Adipocyte (in vitro differentiated cells): Measurements from ENCODE around the gene ZNF132.
"Not testable (repeated sequence)": the region's sequence is repeated elsewhere in the genome, so short reads cannot be mapped to it uniquely, and the experiment has no call there.

Experiments
- DNase-seq: peaks from one replicate; pipeline ENCODE4 v3.0.0-alpha.2; 2015; ENCODE audit warnings: low read depth
- H3K27me3 ChIP-seq: replicated peaks from 2 replicates; pipeline ENCODE4 v1.7.0; 2013; ENCODE audit warnings: mild to moderate bottlenecking, low read length, moderate library complexity; ENCODE audit not compliant: control insufficient read depth, insufficient read depth
- H3K36me3 ChIP-seq: 2 replicates; pipeline ENCODE4 v1.7.0; 2013; ENCODE audit warnings: low read length, mild to moderate bottlenecking, moderate library complexity; ENCODE audit not compliant: control insufficient read depth, insufficient read depth, severe bottlenecking
- H3K4me1 ChIP-seq: 2 replicates; pipeline ENCODE4 v1.7.0; 2013; ENCODE audit warnings: mild to moderate bottlenecking, low read length, moderate library complexity; ENCODE audit not compliant: control insufficient read depth, insufficient read depth
- H3K4me3 ChIP-seq: 2 replicates; pipeline ENCODE4 v1.7.0; 2013; ENCODE audit warnings: mild to moderate bottlenecking, low read length, moderate library complexity
- H3K9ac ChIP-seq: 2 replicates; pipeline ENCODE4 v1.7.0; 2013; ENCODE audit warnings: mild to moderate bottlenecking, low read length, moderate library complexity
- H3K9me3 ChIP-seq: 2 replicates; pipeline ENCODE4 v1.7.0; 2013; ENCODE audit warnings: mild to moderate bottlenecking, low read length, moderate library complexity; ENCODE audit not compliant: control insufficient read depth

The ZNF132 gene

GRCh38 chr19:58475714-58476497 is 36.0 kb upstream of the ZNF132 start, which contains the start of gene ZNF446:
TSS of gene ZNF446 (plus strand) at chr19:58476352. CDS start at chr19:58477219, 867 bp downstream.
- Histone ChIP-seq H3K27me3 (no peaks in the 10 kb centered on the region), H3K36me3 (peaks cover 17% of the 10 kb centered on the region), H3K4me3 (peak within 1 kb of the TSS; percentile 89), H3K9me3 (no peaks in the 10 kb centered on the region), H3K4me1 (peaks cover 22% of the 10 kb centered on the region), H3K9ac (peak within 1 kb of the TSS; percentile 92)
- peak; percentile 95 for DNase-seq

DNA sequence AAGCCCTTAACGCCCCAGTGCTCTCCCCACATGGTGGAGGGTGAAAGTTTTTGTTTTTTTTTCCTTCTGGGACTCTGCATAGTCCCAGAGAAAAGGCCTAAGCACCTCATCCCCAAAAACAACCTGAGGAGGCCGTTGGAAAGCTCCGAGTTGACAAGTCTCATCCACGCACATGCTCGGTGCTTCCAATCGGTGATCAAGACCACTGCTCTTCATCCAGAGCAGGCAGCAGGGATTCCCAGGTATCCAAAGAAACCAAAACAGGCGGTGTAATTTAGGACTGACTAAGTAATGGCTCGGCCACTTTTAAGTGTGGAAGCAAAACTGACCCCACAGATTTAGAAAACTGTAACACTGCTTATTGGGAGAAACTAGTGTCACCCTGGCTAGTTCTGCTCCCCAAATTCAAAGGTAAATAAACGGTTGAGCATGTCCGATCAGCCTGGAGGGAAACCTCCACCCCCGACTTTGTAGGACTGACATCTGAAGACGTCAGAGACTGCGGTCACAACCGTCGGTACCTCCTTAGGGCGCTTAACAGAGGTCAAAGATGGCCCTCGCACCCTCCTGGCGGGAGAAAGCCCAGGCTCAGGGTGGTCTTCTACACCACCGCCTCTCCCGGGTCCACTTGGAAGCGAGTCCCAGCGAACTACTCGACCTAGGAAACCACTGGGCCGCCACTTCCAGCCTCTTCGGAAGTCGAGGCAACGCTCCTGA is 35.2 kb upstream of the ZNF132 start:
- no peak for DNase-seq
- H3K4me1 ChIP-seq, result peaks cover 22% of the 10 kb centered on the region
- peaks cover 18% of the 10 kb centered on the region for H3K36me3 ChIP-seq
- H3K27me3 ChIP-seq, result no peaks in the 10 kb centered on the region
- peak overlapping the region; percentile 92 for H3K9ac ChIP-seq
- H3K9me3 ChIP-seq, result no peaks in the 10 kb centered on the region
- H3K4me3 ChIP-seq, result peak overlapping the region; percentile 89

GRCh38 chr19:58474291-58474996 is 34.5 kb upstream of the ZNF132 start:
- H3K36me3 ChIP-seq, result peaks cover 20% of the 10 kb centered on the region
- no peaks in the 10 kb centered on the region for H3K27me3 ChIP-seq
- H3K4me3 ChIP-seq, result no peak overlapping the region
- H3K9me3 ChIP-seq, result no peaks in the 10 kb centered on the region
- H3K9ac ChIP-seq, result no peak overlapping the region
- H3K4me1 ChIP-seq, result peaks cover 22% of the 10 kb centered on the region
- DNase-seq, result peak; percentile 17

GRCh38 chr19:58473775-58474174 is 33.8 kb upstream of the ZNF132 start:
- peaks cover 27% of the 10 kb centered on the region for H3K4me1 ChIP-seq
- H3K36me3 ChIP-seq, result peaks cover 24% of the 10 kb centered on the region
- H3K9ac ChIP-seq, result no peak overlapping the region
- no peaks in the 10 kb centered on the region for H3K9me3 ChIP-seq
- no peak for DNase-seq
- no peak overlapping the region for H3K4me3 ChIP-seq
- H3K27me3 ChIP-seq, result no peaks in the 10 kb centered on the region

DNA sequence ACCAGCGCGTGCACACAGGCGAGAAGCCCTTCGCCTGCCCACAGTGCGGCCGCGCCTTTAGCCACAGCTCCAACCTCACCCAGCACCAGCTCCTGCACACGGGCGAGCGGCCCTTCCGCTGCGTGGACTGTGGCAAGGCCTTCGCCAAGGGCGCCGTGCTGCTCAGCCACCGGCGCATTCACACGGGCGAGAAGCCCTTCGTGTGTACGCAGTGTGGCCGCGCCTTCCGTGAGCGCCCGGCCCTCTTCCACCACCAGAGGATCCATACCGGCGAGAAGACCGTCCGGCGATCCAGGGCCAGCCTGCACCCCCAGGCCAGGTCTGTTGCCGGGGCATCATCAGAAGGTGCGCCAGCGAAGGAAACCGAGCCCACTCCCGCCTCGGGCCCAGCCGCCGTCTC is 31.8 kb upstream of the ZNF132 start:
- peaks cover 24% of the 10 kb centered on the region for H3K36me3 ChIP-seq
- H3K27me3 ChIP-seq, result no peaks in the 10 kb centered on the region
- H3K4me1 ChIP-seq, result peaks cover 31% of the 10 kb centered on the region
- H3K9me3 ChIP-seq, result no peaks in the 10 kb centered on the region
- H3K9ac ChIP-seq, result no peak overlapping the region
- DNase-seq, result no peak
- H3K4me3 ChIP-seq, result no peak overlapping the region

DNA sequence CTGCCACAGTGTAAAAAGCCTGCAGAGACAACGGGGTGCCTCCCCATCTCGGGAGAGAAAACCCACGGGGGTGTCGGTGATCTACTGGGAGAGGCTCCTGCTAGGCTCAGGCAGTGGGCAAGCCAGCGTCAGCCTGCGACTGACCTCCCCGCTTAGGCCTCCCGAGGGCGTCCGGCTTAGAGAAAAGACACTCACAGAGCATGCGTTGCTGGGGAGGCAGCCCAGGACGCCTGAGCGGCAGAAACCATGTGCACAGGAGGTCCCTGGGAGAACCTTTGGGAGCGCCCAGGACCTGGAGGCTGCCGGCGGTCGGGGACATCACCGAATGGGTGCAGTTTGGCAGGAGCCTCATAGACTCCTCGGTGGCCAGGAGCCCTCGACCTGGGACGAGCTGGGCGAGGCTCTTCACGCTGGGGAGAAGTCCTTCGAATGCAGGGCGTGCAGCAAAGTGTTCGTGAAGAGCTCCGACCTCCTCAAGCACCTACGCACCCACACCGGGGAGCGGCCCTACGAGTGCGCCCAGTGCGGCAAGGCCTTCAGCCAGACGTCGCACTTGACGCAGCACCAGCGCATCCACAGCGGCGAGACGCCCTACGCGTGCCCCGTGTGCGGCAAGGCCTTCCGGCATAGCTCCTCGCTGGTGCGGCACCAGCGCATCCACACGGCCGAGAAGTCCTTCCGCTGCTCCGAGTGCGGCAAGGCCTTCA is 31.0 kb upstream of the ZNF132 start:
- not testable (repeated sequence) for H3K4me3 ChIP-seq, H3K27me3 ChIP-seq, H3K9ac ChIP-seq, DNase-seq, H3K9me3 ChIP-seq
- Histone ChIP-seq H3K36me3 (peaks cover 24% of the 10 kb centered on the region), H3K4me1 (peaks cover 26% of the 10 kb centered on the region)

- Histone ChIP-seq H3K9me3 (no peaks in the 10 kb centered on the region), H3K36me3 (peaks cover 24% of the 10 kb centered on the region), H3K27me3 (no peaks in the 10 kb centered on the region), H3K9ac (no peak overlapping the region), H3K4me3 (no peak overlapping the region), H3K4me1 (peaks cover 15% of the 10 kb centered on the region)
- no peak for DNase-seq
Measured at GRCh38 chr19:58469241-58470013, 29.5 kb upstream of the ZNF132 start.

DNA sequence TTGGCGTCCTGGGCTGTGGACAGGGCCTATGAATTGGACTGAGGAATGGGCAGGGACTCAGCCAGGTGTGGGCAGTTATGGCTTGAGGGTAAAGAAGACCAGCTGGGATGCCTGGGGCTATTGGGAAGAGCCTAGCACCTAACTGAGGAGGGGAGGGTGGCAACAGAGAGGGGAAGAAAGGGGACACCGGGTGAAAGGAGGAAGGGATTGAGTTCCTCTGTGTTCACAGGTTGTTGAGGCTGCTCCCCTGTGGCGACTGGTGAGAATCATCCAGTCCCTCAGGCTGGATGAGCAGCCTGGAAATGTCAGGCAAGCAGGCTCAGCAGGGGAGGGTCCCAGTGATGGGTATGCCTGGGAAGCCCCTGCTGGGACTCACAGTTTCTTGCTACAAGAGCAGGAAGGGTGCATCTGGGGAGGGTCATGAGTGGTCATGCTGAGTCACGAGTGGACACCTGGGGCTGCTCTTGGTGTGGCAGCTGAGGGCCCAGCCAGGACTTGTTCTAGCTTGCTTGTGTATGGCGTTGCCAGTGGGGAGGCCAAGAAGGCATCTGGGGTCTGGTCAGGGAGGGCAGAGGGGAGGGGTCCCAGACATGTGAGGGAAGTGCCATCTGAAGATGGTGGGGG is 28.4 kb upstream of the ZNF132 start:
- H3K9ac ChIP-seq, result peak overlapping the region; percentile 53
- peak overlapping the region; percentile 96 for H3K4me3 ChIP-seq
- peaks cover 24% of the 10 kb centered on the region for H3K36me3 ChIP-seq
- no peaks in the 10 kb centered on the region for H3K9me3 ChIP-seq
- DNase-seq, result peak; percentile 7
- no peaks in the 10 kb centered on the region for H3K27me3 ChIP-seq
- peaks cover 14% of the 10 kb centered on the region for H3K4me1 ChIP-seq

- H3K9ac ChIP-seq, result peak within 1 kb of the TSS; percentile 91
- H3K4me3 ChIP-seq, result peak within 1 kb of the TSS; percentile 96
Measured at GRCh38 chr19:58466760-58467589, 27.0 kb upstream of the ZNF132 start, which contains the start of gene ZNF324. TSS of gene ZNF324 (plus strand) at chr19:58467080. CDS start at chr19:58469186, 2,106 bp downstream.

More at GRCh38 chr19:58466760-58467589, 27.0 kb upstream of the ZNF132 start, which contains the start of gene ZNF324:
- Histone ChIP-seq H3K9me3 (no peaks in the 10 kb centered on the region), H3K4me1 (peaks cover 14% of the 10 kb centered on the region), H3K27me3 (no peaks in the 10 kb centered on the region), H3K36me3 (peaks cover 16% of the 10 kb centered on the region)
- DNase-seq, result peak; percentile 99
